HL-60/S4 treated with phorbol 12-myristate 13-acetate at 8.2 ng/mL for 4 days and 3 days (cell line): ENCODE results near the gene CLEC2D.

Source experiments
- in situ Hi-C: fragments of 300-500 bp; cut with MboI; formaldehyde crosslinking; loops from 2 replicates; pipeline ENCODE4 v1.15.0; 2022; ENCODE audit warnings: low sequenced_read_pairs

CLEC2D gene, protein sequence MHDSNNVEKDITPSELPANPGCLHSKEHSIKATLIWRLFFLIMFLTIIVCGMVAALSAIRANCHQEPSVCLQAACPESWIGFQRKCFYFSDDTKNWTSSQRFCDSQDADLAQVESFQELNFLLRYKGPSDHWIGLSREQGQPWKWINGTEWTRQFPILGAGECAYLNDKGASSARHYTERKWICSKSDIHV

DNA sequence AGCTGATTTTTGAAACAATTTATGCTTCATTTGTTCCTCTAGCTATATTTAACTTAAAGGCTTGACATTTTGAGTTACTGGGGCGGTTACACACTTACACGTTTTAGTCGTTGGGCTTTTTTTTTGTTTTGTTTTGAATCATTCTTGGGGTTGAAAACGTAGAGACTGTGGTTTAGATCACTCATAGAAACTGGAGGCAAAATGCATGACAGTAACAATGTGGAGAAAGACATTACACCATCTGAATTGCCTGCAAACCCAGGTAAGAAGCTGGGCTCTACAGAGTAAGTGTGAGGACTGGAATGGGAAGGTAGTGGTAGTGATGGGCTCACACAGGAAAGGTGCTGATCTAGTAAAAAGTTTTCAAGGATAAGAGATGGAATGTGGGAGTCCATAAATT is at the start of gene CLEC2D:
Gene CLEC2D, plus strand, starts transcription at position 180 of the 400 bp plus-strand sequence. Its CDS starts 22 bp downstream, at position 202.
- in situ Hi-C loops: no loop called here

DNA sequence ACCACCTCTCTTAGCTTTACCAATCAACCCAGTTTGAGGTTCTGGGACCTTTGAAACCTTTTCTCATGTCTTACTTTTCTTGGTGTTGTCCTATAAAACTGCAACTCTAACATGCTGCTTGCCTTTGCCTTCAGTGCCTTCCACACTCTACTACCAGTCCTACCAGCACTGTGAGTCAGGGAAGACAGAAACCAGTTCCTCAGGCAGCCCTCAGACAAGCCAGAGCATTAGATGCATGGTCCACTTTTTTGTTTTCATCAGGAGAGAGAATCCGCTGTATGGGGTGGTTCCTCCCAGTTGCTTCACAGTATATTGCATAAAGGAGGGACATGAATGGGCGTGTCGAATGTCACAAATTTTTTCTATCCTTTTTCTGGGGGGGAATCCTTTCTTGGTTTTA is 44.5 kb upstream of the CLEC2D start:
- in situ Hi-C loops: loop anchor here (25.0 kb wide), 1 partner anchor 112 kb away; the partner anchor contains the start of gene CLECL1

DNA sequence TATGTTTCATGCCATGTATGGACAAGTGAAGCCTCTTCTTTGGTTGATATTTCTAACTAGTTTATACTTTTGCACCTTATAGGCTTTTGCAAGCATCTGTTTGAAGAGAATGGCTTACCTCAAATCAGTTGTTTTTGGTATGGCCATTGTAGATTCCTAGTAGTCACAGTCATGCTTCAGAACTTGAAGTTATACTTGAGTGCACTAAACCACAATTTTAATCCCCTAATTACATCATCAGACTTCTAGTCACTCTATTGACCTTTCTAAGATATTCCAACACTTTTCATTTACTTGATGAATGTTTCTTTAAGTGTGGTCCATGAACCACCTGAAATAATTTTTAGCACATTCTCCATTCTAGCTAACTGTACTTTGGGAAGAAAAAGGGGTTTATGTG is 43.2 kb upstream of the CLEC2D start:
- in situ Hi-C loops: loop anchor here (25.0 kb wide), 1 partner anchor 111 kb away; the partner anchor contains the start of gene CLECL1

DNA sequence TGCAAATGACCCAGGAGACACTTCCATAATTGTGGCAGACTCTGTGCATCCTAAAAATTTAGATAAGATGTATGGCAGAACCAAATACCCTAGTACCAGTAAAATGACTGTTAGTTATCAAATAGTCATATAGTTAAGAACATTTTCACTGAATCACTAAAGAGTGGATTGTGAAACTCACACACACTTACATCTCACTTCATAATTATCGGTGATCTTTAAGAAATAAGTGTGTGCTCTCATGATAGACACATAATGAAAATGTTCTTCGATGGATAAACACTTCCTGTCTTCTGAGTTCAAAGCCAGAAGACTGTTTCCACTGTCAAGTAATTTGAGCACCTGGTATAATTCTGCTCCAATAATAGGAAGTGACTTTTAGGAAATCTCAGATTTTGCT is 42.7 kb upstream of the CLEC2D start:
- in situ Hi-C loops: loop anchor here (25.0 kb wide), 1 partner anchor 110 kb away; the partner anchor contains the start of gene CLECL1

DNA sequence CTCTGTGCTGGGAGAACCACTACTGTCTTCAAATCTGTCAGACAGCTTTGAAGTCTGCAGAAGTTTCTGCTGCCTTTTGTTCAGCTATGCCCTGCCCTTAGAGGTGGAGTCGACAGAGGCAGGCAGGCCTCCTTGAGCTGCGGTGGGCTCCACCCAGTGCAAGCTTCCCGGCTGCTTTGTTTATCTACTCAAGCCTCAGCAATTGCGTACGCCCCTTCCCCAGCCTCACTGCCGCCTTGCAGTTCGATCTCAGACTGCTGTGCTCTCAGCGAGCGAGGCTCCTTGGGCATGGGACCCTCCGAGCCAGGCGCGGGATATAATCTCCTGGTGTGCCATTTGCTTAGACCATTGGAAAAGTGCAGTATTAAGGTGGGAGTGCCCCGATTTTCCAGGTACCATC is 36.7 kb upstream of the CLEC2D start:
- in situ Hi-C loops: loop anchor here (25.0 kb wide), 1 partner anchor 105 kb away; the partner anchor contains the start of gene CLECL1

DNA sequence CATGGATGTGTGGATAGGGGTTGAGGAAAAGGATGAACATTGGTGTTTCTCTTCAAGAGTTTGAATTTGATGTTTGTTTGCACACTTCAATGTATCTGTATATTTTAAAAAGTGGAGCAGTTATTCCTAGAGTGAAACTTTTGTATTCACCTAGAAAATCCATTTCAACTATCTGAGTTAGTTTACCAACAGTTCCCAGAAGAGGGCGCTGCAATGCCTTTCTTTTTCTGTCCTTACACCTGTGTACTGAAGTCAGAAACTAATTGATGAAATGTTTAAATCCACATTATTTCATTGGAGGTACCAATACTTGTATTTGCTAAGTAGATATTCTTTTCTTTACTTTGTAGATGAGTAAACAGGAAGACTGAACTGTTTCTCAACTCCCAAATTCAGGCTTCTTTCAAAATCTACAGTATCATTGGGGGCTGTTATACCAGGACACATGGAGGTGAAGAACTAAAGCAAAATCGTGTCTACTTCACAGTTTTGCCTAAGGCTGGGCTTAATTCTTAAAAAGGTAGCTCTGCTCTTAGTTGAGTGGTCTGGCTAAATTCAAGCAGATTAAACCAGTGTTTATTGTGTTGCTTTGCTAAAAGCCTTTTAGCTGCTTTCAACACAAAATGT is 35.2 kb upstream of the CLEC2D start:
- in situ Hi-C loops: loop anchor here (25.0 kb wide), 1 partner anchor 103 kb away; the partner anchor contains the start of gene CLECL1

DNA sequence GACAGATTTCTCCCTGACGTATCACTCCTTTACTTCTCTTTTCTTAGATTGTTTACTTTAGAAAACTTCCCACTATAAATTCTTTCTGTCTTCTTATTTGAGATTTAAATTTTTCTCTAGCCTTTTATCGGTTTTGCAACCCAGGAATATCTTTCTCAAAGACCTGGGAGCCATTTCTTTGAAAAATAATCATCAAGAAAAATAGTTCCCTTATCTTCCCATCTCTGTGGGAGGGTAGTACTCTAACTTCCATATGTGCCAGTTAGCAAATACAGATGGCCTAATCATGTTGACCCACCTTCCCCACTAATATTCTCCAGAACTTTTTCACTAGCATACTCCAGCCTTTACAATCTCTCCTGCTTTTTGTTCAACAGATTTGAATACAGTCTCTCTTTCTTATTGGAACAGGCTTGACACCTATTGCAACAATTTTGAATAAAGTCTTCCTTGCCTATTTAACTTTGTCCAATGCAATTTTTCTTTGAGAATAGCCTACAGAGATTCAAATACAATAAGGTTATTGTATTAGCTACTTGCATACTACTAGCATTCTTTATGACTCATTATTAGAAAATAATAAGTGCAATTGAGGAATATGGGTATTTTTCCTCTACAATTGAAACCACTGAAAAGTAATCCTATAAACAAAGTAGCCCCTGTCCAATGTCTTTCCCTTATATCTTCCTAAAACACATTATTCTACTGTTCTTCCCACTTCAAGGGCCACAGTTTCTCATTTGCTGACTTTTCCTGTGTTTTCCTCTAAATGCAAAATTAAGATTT is 34.4 kb upstream of the CLEC2D start:
- in situ Hi-C loops: loop anchor here (25.0 kb wide), 1 partner anchor 102 kb away; the partner anchor contains the start of gene CLECL1

DNA sequence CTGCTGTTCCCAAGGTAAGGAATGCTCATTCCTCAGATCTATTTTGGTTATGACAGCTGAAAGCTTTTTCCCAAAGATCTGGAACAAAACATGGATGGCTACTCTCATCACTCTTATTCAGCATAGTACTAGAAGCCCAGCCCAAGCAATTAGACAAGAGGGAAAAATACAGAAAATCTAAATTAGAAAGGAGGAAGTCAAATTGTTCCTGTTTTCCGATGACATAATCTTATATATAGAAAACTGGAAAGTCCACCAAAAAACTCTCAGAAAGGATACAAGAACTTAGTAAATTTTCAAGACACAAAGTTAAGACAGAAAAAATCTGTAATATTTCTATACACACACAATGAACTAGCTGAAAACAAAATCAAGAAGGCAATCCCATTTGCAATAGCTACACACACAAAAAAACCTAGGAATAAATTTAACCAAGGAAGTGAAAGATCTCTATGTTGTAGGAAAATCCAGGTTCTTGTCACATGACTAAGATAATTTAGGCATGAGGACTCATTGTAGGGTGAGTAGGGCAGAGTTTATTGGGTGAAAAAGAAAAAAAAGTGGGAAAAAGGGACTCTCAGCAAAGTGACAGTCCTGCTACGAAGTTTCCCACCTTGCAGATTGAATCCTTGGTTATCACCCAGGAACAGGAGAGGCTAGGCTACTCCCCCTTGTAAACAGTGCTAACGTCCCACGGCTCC is 33.2 kb upstream of the CLEC2D start:
- in situ Hi-C loops: loop anchor here (25.0 kb wide), 1 partner anchor 101 kb away; the partner anchor contains the start of gene CLECL1

DNA sequence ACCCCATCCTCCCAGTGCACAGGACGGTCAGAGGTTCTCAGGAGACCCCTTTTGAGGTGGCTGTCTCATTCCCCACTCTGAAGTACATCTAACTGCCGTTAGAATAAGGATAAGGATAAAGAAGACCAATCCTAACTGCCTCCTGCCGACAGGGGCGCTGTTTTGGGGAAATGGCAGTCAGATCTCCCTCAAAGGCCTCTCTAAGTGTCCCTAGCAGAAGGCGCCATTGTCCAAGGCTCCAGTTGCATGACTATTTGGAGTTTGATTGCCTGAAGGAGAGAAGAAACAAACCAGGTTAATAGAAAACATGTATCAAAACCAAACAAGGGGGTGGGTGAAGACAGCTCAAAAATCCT is 32.7 kb upstream of the CLEC2D start:
- in situ Hi-C loops: loop anchor here (25.0 kb wide), 1 partner anchor 100 kb away; the partner anchor contains the start of gene CLECL1

DNA sequence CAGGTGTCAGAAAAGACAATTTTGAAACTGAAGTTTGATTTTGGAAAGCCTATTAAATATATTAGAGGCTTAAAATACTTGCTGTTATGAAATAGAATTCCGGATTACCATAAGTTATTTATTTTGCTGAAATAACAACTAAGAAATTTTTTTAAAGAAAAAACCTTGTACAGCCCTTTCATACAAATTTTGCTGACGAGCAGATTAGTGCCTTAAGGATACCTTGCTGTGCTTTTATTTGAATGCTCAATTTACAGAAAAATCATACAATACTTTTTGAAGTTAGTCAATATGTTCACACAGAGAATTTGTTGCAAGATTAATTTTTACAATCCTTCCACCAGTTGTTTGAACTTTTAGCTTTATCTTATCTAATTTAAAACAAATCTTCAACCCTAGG is 29.5 kb upstream of the CLEC2D start:
- in situ Hi-C loops: loop anchor here (25.0 kb wide), 1 partner anchor 97 kb away; the partner anchor contains the start of gene CLECL1

DNA sequence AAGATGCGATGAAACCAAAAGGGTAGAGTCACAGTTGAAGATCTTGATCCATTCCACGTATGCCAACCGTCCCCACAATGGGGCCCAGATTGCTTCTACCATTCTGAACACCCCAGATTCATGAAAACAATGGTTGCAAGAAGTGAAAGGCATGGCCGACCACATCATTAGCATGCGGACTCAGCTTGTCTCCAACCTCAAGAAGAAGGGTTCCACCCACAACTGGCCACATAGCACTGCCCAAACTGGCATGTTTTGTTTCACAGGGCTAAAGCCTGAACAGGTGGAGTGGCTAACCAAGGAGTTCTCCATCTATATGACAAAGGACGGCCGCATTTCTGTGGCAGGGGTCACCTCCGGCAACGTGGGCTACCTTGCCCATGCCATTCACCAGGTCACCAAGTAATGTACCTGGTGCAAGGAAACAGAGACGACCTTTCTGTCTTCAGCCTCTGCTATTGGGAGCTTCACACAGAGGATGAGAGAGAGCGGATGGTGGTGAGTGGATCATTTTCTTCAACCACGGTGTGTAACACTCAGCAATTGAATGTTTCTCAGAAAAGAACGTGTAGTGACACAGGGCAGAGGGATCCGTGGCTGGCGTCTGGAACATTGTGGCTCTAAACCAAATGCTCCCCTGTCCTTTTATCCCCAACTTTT is 26.8 kb upstream of the CLEC2D start:
- in situ Hi-C loops: loop anchor here (25.0 kb wide), 1 partner anchor 95 kb away; the partner anchor contains the start of gene CLECL1

DNA sequence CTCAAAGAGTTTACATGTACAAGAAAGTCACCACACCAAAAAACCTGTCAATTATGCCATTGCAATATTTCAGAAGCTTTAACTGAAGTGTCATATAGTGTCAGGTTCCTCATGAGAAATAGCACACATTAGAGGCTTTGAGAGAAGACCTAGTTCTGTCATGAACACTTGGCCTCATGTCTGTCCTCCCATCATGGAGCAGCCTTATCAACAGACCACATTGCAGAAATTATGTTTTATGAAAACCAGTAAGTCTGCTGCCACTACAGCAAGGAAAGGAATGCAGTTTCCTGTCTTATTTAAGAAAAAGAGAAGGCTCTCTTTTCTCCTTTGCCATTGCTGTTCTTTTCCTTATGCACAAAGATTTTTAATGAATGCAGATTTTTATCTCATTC is 26.2 kb upstream of the CLEC2D start:
- in situ Hi-C loops: loop anchor here (25.0 kb wide), 1 partner anchor 94 kb away; the partner anchor contains the start of gene CLECL1

DNA sequence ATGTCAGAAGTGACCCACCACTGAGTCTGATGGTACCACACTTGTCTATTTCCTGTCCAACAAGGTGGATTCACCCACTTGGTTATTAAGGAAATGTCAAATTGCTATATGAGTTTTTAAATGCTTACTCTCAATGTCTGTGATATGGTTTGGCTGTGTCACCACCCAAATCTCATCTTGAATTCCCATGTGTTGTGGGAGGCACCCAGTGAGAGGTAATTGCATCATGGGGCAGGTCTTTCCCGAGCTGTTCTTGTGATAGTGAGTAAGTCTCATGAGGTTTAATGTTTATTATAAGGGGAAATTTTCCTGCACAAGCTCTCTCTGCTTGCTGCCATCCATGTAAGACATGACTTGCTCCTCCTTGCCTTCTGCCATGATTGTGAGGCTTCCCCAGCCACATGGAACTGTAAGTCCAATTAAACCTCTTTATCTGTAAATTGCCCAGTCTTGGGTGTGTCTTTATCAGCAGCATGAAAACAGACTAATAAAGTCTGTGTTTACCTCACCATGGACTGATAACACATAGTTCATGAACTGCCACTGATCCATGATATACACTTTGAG is 24.4 kb upstream of the CLEC2D start:
- in situ Hi-C loops: loop anchor here (25.0 kb wide), 1 partner anchor 92 kb away; the partner anchor contains the start of gene CLECL1

DNA sequence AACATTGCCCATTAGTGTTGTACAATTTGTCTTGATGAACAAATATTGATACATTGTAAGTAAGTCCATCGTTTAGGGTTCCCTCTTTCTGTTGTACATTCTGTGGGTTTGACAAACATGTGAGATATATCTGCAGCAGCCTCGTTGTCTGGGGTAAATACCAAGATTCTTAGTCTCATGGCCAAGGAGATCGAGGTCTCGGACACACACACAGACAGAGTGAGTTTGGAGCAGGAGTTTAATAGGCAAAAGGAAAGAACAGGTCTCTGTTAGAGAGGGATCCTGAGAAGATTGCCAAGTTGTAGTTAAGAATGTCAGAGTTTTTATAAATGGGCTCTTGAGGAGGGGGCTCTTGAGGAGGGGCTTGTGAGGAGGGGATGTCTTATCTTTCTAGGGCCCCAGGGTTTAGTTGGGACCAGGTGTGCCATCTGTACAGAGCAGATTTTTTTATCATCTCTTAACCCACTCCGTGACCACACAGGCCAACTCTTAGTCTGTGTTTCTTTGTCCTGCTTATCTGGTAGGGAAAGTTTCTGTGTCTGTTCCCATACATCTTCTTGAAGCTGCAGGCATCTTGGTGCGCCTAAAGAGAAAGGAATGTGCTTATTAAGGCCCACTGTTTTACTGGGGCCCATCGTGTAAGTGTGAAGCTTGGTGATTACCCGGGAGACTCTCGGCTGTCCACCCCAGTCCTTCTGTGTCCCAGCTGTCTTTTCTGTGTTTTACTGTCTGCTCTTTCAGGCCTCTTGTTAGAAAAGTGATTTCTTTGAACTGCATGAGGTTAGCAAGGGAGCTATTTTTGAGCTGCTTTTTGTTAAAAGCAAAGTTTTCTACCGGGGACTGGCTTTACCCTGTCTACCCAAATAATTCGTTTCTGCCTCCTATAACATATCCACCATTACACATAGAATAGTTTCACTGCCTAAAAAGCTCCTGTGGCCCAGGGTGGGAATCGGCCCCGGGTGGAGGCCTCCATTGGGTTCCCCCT is 22.4 kb upstream of the CLEC2D start:
- in situ Hi-C loops: loop anchor here (25.0 kb wide), 1 partner anchor 90 kb away; the partner anchor contains the start of gene CLECL1

DNA sequence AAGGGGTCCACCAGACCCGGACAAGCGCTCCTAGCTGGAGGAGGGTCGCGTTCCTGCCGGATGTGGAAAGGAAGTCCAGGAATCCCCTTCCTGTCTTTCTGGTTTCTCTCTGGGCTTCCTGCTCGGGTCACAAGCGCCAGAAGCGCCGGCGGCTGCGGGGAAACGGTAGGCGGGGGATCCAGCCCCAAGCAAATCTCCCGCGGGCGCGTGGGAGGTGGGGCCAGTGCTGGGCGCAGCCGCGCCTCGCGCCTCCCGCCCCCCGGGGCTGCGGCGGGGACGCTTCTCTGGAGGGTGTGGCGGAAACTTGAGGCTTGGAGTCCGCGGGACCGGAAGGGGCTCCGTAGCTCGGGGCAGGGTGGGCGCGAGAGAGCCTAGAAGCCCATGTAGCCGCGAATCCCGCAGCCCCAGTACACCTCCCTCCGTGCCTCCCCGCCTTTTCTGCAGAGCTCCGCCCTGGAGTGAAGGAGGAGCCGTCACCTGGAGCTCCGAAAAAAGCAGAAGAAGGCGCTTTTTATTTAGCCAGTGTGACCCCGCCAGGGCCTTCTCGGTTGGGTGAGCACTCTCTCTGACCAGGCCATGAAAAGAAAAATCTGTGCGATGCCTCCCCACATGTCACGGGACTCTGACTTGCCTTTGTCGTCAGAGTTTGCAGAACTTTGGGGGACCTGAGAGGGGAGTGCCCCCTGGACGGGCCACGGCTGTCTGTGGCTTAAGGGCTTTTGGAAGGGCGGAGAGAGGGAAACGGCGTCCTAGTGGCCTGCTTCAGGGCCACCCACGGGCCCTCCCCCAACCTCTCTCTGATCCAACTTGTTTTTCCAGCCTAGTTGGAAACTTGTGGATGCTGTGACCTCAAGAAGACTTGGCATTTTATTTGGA is 21.4 kb upstream of the CLEC2D start:
- in situ Hi-C loops: loop anchor here (25.0 kb wide), 1 partner anchor 89 kb away; the partner anchor contains the start of gene CLECL1

DNA sequence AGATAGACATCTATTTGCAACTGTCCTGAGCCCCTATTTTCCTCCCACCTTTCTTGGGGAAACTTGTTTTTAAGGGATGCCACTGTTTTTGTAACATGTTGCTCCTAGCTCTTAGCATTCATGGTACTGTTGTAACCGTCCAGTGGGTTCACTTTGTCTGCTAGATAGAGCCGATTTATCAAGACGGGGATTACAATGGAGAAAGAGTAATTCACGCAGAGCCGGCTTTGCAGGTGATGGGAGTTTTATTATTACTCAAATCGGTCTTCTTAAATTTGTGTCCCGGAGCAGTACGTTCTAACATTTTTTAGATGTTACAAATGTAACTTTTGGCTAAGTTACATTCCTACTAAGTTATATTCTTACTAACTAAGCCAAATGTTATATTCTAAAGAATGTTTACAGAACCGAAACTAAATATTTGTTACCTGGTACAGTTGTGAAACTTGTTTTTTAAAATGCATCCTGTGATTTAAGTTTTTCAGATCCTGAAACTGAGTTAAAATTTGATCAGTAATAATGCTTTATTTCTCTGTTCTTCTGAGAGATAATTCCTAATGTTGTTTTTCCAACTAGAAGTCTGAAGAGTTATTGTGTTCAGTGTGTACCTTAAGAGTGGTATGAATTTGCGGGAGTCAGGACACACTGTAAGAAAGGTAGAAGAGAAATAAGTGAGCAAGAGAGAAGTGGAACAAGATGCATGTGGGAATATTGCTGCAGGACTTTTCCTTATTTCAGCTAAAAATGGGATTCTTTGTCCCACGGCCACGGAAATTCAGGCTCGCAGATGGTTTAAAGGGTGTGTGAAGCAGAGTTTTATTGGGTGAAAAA is 20.6 kb upstream of the CLEC2D start:
- in situ Hi-C loops: loop anchor here (25.0 kb wide), 1 partner anchor 88 kb away; the partner anchor contains the start of gene CLECL1
